DND-41 (cell line): ENCODE data around the gene CDH23.

Experiments
- CTCF ChIP-seq: IDR thresholded peaks from 2 replicates; pipeline ENCODE4 v1.5.1; 2012; ENCODE audit warnings: borderline replicate concordance, low read length, moderate library complexity, mild to moderate bottlenecking; ENCODE audit not compliant: poor library complexity, severe bottlenecking; ENCODE audit errors: extremely low read depth
- EZH2 ChIP-seq: IDR thresholded peaks from 3 replicates; pipeline ENCODE4 v1.6.1; 2012; ENCODE audit warnings: borderline replicate concordance, low read depth, mild to moderate bottlenecking, moderate library complexity, low read length, inconsistent platforms; ENCODE audit not compliant: severe bottlenecking

GRCh38 chr10:71741671-71742070 is 345.0 kb downstream of the CDH23 start:
- no peak for TF ChIP-seq CTCF
- TF ChIP-seq EZH2: no peak
